HEK293 (cell line): Measurements from ENCODE around the gene RAB39A.
A peak's percentile ranks its signal among the peaks of the same experiment; 100 is the strongest.

Experiments
- BCL11A ChIP-seq: fragments of 450-650 bp; formaldehyde crosslinking; IDR thresholded peaks from 2 replicates; pipeline ENCODE4 v1.5.1; 2016; ENCODE audit warnings: low read depth, missing biosample characterization, missing genetic modification characterization
- EGR2 ChIP-seq: fragments of 450-650 bp; formaldehyde crosslinking; IDR thresholded peaks from 2 replicates; pipeline ENCODE4 v1.5.1; 2016; ENCODE audit warnings: low read depth, missing biosample characterization, missing genetic modification characterization
- GLI4 ChIP-seq: fragments of 450-650 bp; formaldehyde crosslinking; IDR thresholded peaks from 2 replicates; pipeline ENCODE4 v1.5.1; 2016; ENCODE audit warnings: missing biosample characterization, missing genetic modification characterization
- KLF16 ChIP-seq: fragments of 450-650 bp; formaldehyde crosslinking; IDR thresholded peaks from 2 replicates; pipeline ENCODE4 v1.5.1; 2017; ENCODE audit warnings: missing biosample characterization, missing genetic modification characterization
- MZF1 ChIP-seq: fragments of 450-650 bp; formaldehyde crosslinking; IDR thresholded peaks from 2 replicates; pipeline ENCODE4 v1.5.1; 2017; ENCODE audit warnings: missing biosample characterization, missing genetic modification characterization, borderline replicate concordance
- RBAK ChIP-seq: fragments of 450-650 bp; formaldehyde crosslinking; IDR thresholded peaks from 2 replicates; pipeline ENCODE4 v1.5.1; 2016; ENCODE audit warnings: missing biosample characterization, missing genetic modification characterization
- SALL2 ChIP-seq: fragments of 450-650 bp; formaldehyde crosslinking; IDR thresholded peaks from 2 replicates; pipeline ENCODE4 v1.5.0; 2017; ENCODE audit warnings: missing biosample characterization, mild to moderate bottlenecking, missing genetic modification characterization, borderline replicate concordance
- SP2 ChIP-seq: fragments of 450-650 bp; formaldehyde crosslinking; IDR thresholded peaks from 2 replicates; pipeline ENCODE4 v1.5.1; 2016; ENCODE audit warnings: missing biosample characterization, missing genetic modification characterization
- ZFHX2 ChIP-seq: fragments of 450-650 bp; formaldehyde crosslinking; conservative IDR thresholded peaks from 2 replicates; pipeline ENCODE4 v1.5.1; 2016; ENCODE audit warnings: missing biosample characterization, missing genetic modification characterization
- ZIC2 ChIP-seq: fragments of 450-650 bp; formaldehyde crosslinking; IDR thresholded peaks from 2 replicates; pipeline ENCODE4 v1.5.1; 2016; ENCODE audit warnings: missing biosample characterization, missing genetic modification characterization
- ZNF10 ChIP-seq: fragments of 450-650 bp; formaldehyde crosslinking; IDR thresholded peaks from 2 replicates; pipeline ENCODE4 v1.5.1; 2017; ENCODE audit warnings: missing biosample characterization, missing genetic modification characterization
- ZNF114 ChIP-seq: fragments of 450-650 bp; formaldehyde crosslinking; IDR thresholded peaks from 2 replicates; pipeline ENCODE4 v1.5.0; 2017; ENCODE audit warnings: missing biosample characterization, missing genetic modification characterization
- ZNF121 ChIP-seq: fragments of 450-650 bp; formaldehyde crosslinking; IDR thresholded peaks from 2 replicates; pipeline ENCODE4 v1.5.1; 2016; ENCODE audit warnings: missing biosample characterization, missing genetic modification characterization
- ZNF133 ChIP-seq: fragments of 450-650 bp; formaldehyde crosslinking; IDR thresholded peaks from 2 replicates; pipeline ENCODE4 v1.5.1; 2016; ENCODE audit warnings: missing biosample characterization, missing genetic modification characterization
- ZNF16 ChIP-seq: fragments of 450-650 bp; formaldehyde crosslinking; IDR thresholded peaks from 2 replicates; pipeline ENCODE4 v1.5.1; 2016; ENCODE audit warnings: low read depth, missing biosample characterization, missing genetic modification characterization
- ZNF202 ChIP-seq: fragments of 450-650 bp; formaldehyde crosslinking; IDR thresholded peaks from 2 replicates; pipeline ENCODE4 v1.5.1; 2016; ENCODE audit warnings: missing biosample characterization, missing genetic modification characterization, borderline replicate concordance
- ZNF274 ChIP-seq, 2 experiments: fragments of 200-500 bp in 1 of 2; fragments of 450-650 bp in 1 of 2; sonication (Bioruptor generic) in 1 of 2; formaldehyde crosslinking in 1 of 2; IDR thresholded peaks; 2 replicates each; pipeline versions ENCODE4 v1.5.1 to v1.6.1; 2014 to 2016; ENCODE audit warnings: borderline replicate concordance in 1 of 2, inconsistent platforms in 1 of 2, low read length in 1 of 2, missing biosample characterization in 1 of 2, missing genetic modification characterization in 1 of 2
- ZNF292 ChIP-seq: fragments of 450-650 bp; formaldehyde crosslinking; IDR thresholded peaks from 2 replicates; pipeline ENCODE4 v1.5.1; 2016; ENCODE audit warnings: low read depth, missing biosample characterization, missing genetic modification characterization, borderline replicate concordance
- ZNF37A ChIP-seq: fragments of 450-650 bp; IDR thresholded peaks from 2 replicates; pipeline ENCODE4 v1.5.1; 2018; ENCODE audit warnings: missing biosample characterization, missing genetic modification characterization
- ZNF488 ChIP-seq: fragments of 450-650 bp; formaldehyde crosslinking; IDR thresholded peaks from 2 replicates; pipeline ENCODE4 v1.5.1; 2016; ENCODE audit warnings: missing biosample characterization, missing genetic modification characterization
- ZNF510 ChIP-seq: fragments of 450-650 bp; formaldehyde crosslinking; IDR thresholded peaks from 2 replicates; pipeline ENCODE4 v1.5.1; 2018; ENCODE audit warnings: mild to moderate bottlenecking, missing genetic modification characterization, missing biosample characterization; ENCODE audit not compliant: insufficient replicate concordance
- ZNF514 ChIP-seq: fragments of 450-650 bp; formaldehyde crosslinking; IDR thresholded peaks from 2 replicates; pipeline ENCODE4 v1.5.1; 2016; ENCODE audit warnings: missing biosample characterization, missing genetic modification characterization
- ZNF529 ChIP-seq: fragments of 450-650 bp; formaldehyde crosslinking; IDR thresholded peaks from 2 replicates; pipeline ENCODE4 v1.5.1; 2017; ENCODE audit warnings: missing genetic modification characterization, missing biosample characterization; ENCODE audit not compliant: insufficient replicate concordance
- ZNF544 ChIP-seq: fragments of 450-650 bp; formaldehyde crosslinking; IDR thresholded peaks from 2 replicates; pipeline ENCODE4 v1.5.0; 2017; ENCODE audit warnings: missing biosample characterization, missing genetic modification characterization
- ZNF560 ChIP-seq: fragments of 450-650 bp; formaldehyde crosslinking; IDR thresholded peaks from 2 replicates; pipeline ENCODE4 v1.5.1; 2017; ENCODE audit warnings: missing biosample characterization, missing genetic modification characterization, borderline replicate concordance
- ZNF580 ChIP-seq: fragments of 450-650 bp; formaldehyde crosslinking; IDR thresholded peaks from 2 replicates; pipeline ENCODE4 v1.5.1; 2016; ENCODE audit warnings: missing biosample characterization, missing genetic modification characterization
- ZNF585B ChIP-seq: fragments of 450-650 bp; formaldehyde crosslinking; IDR thresholded peaks from 2 replicates; pipeline ENCODE4 v1.5.1; 2016; ENCODE audit warnings: missing biosample characterization, missing genetic modification characterization
- ZNF658 ChIP-seq: fragments of 450-650 bp; formaldehyde crosslinking; IDR thresholded peaks from 2 replicates; pipeline ENCODE4; 2016; ENCODE audit warnings: missing biosample characterization, missing genetic modification characterization
- ZNF777 ChIP-seq: fragments of 450-650 bp; formaldehyde crosslinking; IDR thresholded peaks from 2 replicates; pipeline ENCODE4 v1.5.1; 2017; ENCODE audit warnings: missing biosample characterization, missing genetic modification characterization, borderline replicate concordance
- ZNF785 ChIP-seq: fragments of 450-650 bp; formaldehyde crosslinking; IDR thresholded peaks from 2 replicates; pipeline ENCODE4 v1.5.1; 2016; ENCODE audit warnings: missing biosample characterization, missing genetic modification characterization
- ZNF837 ChIP-seq: fragments of 450-650 bp; formaldehyde crosslinking; IDR thresholded peaks from 2 replicates; pipeline ENCODE4 v1.5.1; 2016; ENCODE audit warnings: missing biosample characterization, missing genetic modification characterization
- ZSCAN23 ChIP-seq: fragments of 450-650 bp; formaldehyde crosslinking; IDR thresholded peaks from 2 replicates; pipeline ENCODE4 v1.5.1; 2016; ENCODE audit warnings: missing biosample characterization, missing genetic modification characterization
- TF ChIP-seq, protein P1 (sequence below): fragments of 450-650 bp; formaldehyde crosslinking; IDR thresholded peaks from 2 replicates; pipeline ENCODE4 v1.5.1; 2016; ENCODE audit warnings: missing biosample characterization, missing genetic modification characterization
- TF ChIP-seq, protein P2 (sequence below): fragments of 450-650 bp; formaldehyde crosslinking; IDR thresholded peaks from 2 replicates; pipeline ENCODE4 v1.5.1; 2016; ENCODE audit warnings: missing biosample characterization, missing genetic modification characterization
- TF ChIP-seq, protein P3 (sequence below): fragments of 450-650 bp; IDR thresholded peaks from 2 replicates; pipeline ENCODE4 v1.5.1; 2018; ENCODE audit warnings: missing biosample characterization, mild to moderate bottlenecking, missing genetic modification characterization

RAB39A gene

DNA sequence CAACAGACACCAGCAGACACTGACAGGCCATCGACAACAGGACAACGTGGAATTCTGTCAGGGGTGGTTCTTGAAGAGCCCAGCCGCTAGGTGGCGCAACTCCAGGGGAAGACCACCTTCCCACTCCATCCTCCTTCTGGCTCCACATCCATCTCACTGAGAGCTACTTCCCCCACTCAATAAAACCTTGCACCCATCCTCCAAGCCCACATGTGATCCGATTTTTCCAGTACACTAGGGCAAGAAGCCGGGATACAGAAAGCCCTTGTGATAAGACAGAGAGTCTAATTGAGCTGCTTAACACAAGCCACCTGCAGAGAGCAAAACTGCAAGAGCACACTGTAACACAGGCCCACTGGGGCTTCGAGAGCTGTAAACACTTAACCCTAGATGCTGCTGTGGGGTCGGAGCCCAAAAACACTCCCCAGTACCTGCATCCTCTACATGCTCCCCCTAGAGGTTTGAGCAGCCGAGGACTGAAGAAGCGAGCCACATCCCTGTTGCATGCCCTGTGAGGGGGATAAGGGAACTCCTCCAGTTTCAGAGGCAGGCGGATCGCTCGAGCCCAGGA lies 11.5 kb upstream of the RAB39A start (continued):
- TF ChIP-seq ZNF514 (tag by site-specific recombination) = no peak
- no peak for TF ChIP-seq SP2 (tag by site-specific recombination)
- no peak for TF ChIP-seq ZNF585B
- TF ChIP-seq, protein P1, sequence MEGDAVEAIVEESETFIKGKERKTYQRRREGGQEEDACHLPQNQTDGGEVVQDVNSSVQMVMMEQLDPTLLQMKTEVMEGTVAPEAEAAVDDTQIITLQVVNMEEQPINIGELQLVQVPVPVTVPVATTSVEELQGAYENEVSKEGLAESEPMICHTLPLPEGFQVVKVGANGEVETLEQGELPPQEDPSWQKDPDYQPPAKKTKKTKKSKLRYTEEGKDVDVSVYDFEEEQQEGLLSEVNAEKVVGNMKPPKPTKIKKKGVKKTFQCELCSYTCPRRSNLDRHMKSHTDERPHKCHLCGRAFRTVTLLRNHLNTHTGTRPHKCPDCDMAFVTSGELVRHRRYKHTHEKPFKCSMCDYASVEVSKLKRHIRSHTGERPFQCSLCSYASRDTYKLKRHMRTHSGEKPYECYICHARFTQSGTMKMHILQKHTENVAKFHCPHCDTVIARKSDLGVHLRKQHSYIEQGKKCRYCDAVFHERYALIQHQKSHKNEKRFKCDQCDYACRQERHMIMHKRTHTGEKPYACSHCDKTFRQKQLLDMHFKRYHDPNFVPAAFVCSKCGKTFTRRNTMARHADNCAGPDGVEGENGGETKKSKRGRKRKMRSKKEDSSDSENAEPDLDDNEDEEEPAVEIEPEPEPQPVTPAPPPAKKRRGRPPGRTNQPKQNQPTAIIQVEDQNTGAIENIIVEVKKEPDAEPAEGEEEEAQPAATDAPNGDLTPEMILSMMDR (tag by site-specific recombination) = peak; percentile 55; the same call in 1 of the 2 replicates
- TF ChIP-seq ZNF529 = no peak
- no peak for TF ChIP-seq ZNF785
- no peak for TF ChIP-seq ZNF114 (tag by site-specific recombination)
- TF ChIP-seq ZNF121 (tag by site-specific recombination) = no peak
- no peak for TF ChIP-seq ZNF292 (tag by site-specific recombination)
- no peak for TF ChIP-seq ZNF777 (tag by site-specific recombination)
- TF ChIP-seq ZNF560 = no peak
- no peak for TF ChIP-seq SALL2
- TF ChIP-seq ZNF488 (tag by site-specific recombination) = no peak
- no peak for TF ChIP-seq ZNF658
- TF ChIP-seq ZNF202 (tag by site-specific recombination) = no peak
- no peak for TF ChIP-seq BCL11A
- TF ChIP-seq ZNF133 (tag by site-specific recombination) = no peak
- TF ChIP-seq ZNF510 (tag by site-specific recombination) = no peak
- peak; percentile 42 for TF ChIP-seq ZFHX2
- TF ChIP-seq GLI4 (tag by site-specific recombination) = no peak
- no peak for TF ChIP-seq ZNF837 (tag by site-specific recombination)
- TF ChIP-seq ZNF37A = no peak
- no peak for TF ChIP-seq ZNF544 (tag by site-specific recombination)
- no peak for TF ChIP-seq ZNF10
- TF ChIP-seq ZIC2 (tag by site-specific recombination) = 0 out of 2 replicates have a peak, but pooled peaks have one; percentile 6
- no peak for TF ChIP-seq ZNF580 (tag by site-specific recombination)
- no peak for TF ChIP-seq ZNF274 (IDR thresholded peaks at IDR 0.05; ENCODE audit: low read length)
- TF ChIP-seq ZNF274 (tag by site-specific recombination; IDR thresholded peaks at IDR 0.05; ENCODE audit: borderline replicate concordance) = no peak
- no peak for TF ChIP-seq ZNF16 (tag by site-specific recombination)
- TF ChIP-seq RBAK (tag by site-specific recombination) = no peak
- TF ChIP-seq EGR2 (tag by site-specific recombination) = 0 out of 2 replicates have a peak, but pooled peaks have one; percentile 9
- no peak for TF ChIP-seq KLF16 (tag by site-specific recombination)
- no peak for TF ChIP-seq ZSCAN23 (tag by site-specific recombination)
- TF ChIP-seq, protein P2, sequence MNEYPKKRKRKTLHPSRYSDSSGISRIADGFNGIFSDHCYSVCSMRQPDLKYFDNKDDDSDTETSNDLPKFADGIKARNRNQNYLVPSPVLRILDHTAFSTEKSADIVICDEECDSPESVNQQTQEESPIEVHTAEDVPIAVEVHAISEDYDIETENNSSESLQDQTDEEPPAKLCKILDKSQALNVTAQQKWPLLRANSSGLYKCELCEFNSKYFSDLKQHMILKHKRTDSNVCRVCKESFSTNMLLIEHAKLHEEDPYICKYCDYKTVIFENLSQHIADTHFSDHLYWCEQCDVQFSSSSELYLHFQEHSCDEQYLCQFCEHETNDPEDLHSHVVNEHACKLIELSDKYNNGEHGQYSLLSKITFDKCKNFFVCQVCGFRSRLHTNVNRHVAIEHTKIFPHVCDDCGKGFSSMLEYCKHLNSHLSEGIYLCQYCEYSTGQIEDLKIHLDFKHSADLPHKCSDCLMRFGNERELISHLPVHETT (tag by site-specific recombination) = no peak
- TF ChIP-seq MZF1 (tag by site-specific recombination) = no peak
- TF ChIP-seq, protein P3, sequence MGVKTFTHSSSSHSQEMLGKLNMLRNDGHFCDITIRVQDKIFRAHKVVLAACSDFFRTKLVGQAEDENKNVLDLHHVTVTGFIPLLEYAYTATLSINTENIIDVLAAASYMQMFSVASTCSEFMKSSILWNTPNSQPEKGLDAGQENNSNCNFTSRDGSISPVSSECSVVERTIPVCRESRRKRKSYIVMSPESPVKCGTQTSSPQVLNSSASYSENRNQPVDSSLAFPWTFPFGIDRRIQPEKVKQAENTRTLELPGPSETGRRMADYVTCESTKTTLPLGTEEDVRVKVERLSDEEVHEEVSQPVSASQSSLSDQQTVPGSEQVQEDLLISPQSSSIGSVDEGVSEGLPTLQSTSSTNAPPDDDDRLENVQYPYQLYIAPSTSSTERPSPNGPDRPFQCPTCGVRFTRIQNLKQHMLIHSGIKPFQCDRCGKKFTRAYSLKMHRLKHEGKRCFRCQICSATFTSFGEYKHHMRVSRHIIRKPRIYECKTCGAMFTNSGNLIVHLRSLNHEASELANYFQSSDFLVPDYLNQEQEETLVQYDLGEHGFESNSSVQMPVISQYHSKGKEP (tag by site-specific recombination) = no peak
